ENCODE measurements around the gene ADSS1.
"Not testable (repeated sequence)": the region's sequence is repeated elsewhere in the genome, so short reads cannot be mapped to it uniquely, and the experiment has no call there.

The ADSS1 gene

DNA sequence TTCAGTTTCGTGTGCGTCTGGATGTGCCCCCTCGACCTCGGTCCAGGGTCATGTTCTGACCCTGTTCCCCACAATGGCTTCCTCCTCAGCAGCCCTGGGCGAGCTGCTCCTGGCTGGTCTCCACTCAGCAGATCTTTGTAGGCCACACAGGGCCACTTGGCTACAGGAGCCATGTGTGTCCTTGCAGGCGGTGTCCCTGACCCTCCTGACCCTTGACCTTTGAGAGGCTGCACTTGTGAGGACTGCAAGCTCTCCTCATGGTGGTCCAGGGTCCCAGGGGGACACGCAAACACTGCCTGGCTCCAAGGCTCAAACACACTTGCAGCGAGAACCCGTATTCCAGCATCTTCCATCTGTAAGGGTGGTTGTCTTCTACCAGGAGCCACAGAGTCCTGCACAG lies 21.4 kb downstream of the ADSS1 start:
- Mint-ChIP-seq H3K36me3 (ENCODE audit: low read depth) (no peaks in the 10 kb centered on the region), H3K27ac (no peak overlapping the region), H3K9me3 (no peaks in the 10 kb centered on the region), H3K4me1 (ENCODE audit: low read depth) (no peaks in the 10 kb centered on the region), H3K4me3 (no peak overlapping the region), H3K27me3 (ENCODE audit: low read depth) (no peaks in the 10 kb centered on the region)
- no peak for DNase-seq (ENCODE audit: low spot score)

DNA sequence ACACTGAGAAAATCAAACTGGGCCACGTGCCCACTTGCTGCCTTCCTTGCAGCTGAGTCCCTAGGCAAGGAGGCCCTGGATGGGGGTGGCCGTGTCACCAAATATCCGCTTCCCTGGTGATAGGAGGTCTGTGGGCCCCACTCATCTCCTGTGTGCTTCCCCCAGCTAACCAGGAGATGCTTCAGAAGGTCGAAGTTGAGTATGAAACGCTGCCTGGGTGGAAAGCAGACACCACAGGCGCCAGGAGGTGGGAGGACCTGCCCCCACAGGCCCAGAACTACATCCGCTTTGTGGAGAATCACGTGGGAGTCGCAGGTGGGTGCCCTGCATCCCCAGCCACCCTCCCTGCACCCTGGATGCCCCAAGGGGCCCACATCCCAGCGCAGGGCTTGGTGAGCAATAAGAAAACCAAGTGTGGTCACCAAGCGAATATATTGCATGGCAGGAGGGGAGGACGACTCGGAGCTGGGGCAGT lies 22.1 kb downstream of the ADSS1 start:
- no peaks in the 10 kb centered on the region for H3K36me3 Mint-ChIP-seq (ENCODE audit: low read depth)
- H3K27ac Mint-ChIP-seq: no peak overlapping the region
- H3K9me3 Mint-ChIP-seq: no peaks in the 10 kb centered on the region
- H3K27me3 Mint-ChIP-seq (ENCODE audit: low read depth): no peaks in the 10 kb centered on the region
- DNase-seq (ENCODE audit: low spot score): peak; percentile 13
- no peak overlapping the region for H3K4me3 Mint-ChIP-seq
- H3K4me1 Mint-ChIP-seq (ENCODE audit: low read depth): no peaks in the 10 kb centered on the region

DNA sequence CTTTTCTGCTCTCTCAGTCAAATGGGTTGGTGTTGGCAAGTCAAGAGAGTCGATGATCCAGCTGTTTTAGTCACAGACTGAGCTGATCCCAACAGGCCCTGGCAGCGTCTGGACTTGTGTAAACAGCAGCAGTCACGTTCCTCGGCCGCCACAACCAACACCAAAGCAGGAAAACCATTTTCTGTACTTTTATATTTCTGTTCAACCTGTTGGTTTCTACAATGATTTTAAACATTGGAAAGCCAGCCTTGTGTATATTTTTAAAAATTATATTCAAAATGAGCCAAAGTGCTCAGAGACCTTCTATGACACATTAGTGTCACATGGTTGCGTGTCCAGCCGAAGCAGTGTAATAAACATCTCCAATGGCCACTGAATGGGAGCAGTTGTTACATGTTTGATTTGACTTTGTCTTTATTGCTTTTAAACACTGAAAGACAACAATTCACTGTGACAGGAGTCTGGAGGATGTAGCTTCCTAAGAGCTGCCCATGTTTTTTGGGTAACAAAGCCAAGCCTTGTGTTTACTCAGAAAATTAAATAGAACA lies 23.0 kb downstream of the ADSS1 start:
- Mint-ChIP-seq H3K36me3 (ENCODE audit: low read depth) (no peaks in the 10 kb centered on the region), H3K4me1 (ENCODE audit: low read depth) (no peaks in the 10 kb centered on the region), H3K4me3 (no peak overlapping the region), H3K9me3 (no peaks in the 10 kb centered on the region), H3K27me3 (ENCODE audit: low read depth) (no peaks in the 10 kb centered on the region), H3K27ac (no peak overlapping the region)
- no peak for DNase-seq (ENCODE audit: low spot score)

DNA sequence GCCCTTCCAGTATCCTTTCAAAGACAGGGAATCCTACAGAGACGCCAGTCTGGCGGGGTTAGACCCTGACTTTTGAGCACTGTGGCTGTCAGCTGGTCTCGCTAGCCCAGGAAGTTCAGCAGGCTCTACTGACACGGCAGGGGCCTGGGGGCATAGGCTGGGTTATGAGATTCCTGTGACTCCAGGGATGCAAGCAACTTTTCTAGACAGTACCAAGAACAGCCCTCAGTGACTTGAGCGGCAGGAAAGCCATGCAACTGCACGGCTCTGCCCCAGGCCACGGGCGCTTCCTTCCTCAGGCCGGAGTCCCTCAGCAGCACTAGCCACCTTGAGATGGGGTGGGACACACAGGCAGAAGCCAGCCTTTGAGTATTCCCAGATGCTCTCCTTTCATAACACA lies 23.8 kb downstream of the ADSS1 start:
- H3K27me3 Mint-ChIP-seq (ENCODE audit: low read depth): no peaks in the 10 kb centered on the region
- no peak overlapping the region for H3K27ac Mint-ChIP-seq
- no peaks in the 10 kb centered on the region for H3K4me1 Mint-ChIP-seq (ENCODE audit: low read depth)
- H3K9me3 Mint-ChIP-seq: no peaks in the 10 kb centered on the region
- no peak for DNase-seq (ENCODE audit: low spot score)
- H3K4me3 Mint-ChIP-seq: no peak overlapping the region
- peaks cover under 1% of the 10 kb centered on the region for H3K36me3 Mint-ChIP-seq (ENCODE audit: low read depth)

DNA sequence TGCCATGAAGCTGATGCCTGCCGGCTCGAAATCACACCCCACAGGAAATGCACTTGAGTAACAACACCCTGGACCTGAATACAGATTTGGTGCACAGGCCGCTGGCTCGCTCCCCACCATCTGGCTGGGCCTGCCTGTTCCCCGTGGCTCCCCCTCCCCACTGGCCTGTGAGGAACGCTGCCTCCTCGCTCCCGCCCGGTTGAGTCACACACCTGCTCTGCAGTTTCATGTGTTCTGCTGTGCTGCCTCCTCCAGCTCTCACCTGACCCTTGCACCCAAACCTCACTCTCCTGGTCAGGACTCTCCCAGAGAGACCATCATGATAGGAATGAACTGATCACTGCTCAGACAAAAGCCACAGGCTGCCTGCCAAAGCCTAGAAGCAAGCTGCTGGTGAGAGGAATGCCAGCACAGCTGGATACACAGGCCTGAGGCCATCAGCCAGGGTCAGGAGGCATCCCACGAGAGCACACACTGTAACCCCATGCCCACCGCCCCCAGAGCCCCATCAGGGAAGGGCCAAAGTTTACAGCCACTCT lies 25.2 kb downstream of the ADSS1 start:
- Mint-ChIP-seq H3K9me3 (no peaks in the 10 kb centered on the region), H3K4me1 (ENCODE audit: low read depth) (peaks cover 7% of the 10 kb centered on the region), H3K27ac (no peak overlapping the region), H3K27me3 (ENCODE audit: low read depth) (no peaks in the 10 kb centered on the region), H3K4me3 (no peak overlapping the region), H3K36me3 (ENCODE audit: low read depth) (peaks cover 8% of the 10 kb centered on the region)
- no peak for DNase-seq (ENCODE audit: low spot score)

DNA sequence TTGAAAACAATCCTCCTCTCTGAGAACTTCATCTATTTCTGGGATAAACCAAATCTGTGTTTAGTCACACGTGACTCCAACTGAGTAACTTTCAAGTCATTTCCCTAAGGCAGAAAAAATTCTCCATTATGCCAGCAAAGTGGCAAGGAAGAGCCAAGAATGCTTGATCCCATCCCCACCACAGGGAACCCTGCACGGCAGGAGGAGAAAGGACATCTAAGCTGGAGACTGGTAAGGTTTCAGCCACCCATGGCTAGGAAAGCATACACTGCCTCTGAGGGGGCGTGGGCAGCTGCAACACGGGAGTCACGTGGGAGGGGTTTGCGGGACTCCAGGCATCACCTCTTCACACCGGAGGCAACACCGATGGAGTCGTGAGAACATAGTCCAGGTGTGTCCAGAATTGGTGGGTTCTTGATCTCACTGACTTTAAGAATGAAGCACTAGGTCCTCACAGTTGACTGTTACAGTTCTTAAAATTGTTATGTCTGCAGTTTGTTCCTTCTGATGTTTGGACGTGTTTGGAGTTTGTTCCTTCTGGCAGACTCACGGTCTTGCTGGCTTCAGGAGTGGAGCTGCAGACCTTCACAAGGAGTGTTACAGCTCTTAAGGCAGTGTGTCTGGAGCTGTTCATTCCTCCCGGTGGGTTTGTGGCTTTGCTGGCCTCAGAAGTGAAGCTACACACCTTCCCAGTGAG lies 26.2 kb downstream of the ADSS1 start:
- no peaks in the 10 kb centered on the region for H3K9me3 Mint-ChIP-seq
- peaks cover 13% of the 10 kb centered on the region for H3K36me3 Mint-ChIP-seq (ENCODE audit: low read depth)
- H3K4me3 Mint-ChIP-seq: no peak overlapping the region
- H3K4me1 Mint-ChIP-seq (ENCODE audit: low read depth): peaks cover 15% of the 10 kb centered on the region
- DNase-seq (ENCODE audit: low spot score): no peak
- no peak overlapping the region for H3K27ac Mint-ChIP-seq
- no peaks in the 10 kb centered on the region for H3K27me3 Mint-ChIP-seq (ENCODE audit: low read depth)

DNA sequence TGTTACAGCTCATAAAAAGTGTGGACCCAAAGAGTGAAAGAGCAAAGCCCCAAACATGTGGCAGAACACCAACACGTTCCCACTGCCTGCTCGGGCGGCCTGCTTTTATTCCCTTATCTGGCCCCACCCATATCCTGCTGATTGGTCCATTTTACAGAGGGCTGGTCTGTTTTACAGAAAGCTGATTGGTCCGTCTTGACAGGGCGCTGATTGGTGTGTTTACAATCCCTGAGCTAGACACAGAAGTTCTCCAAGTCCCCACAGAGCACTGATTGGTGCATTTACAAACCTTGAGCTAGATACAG lies 26.7 kb downstream of the ADSS1 start:
- H3K27me3 Mint-ChIP-seq (ENCODE audit: low read depth); H3K9me3 Mint-ChIP-seq; H3K27ac Mint-ChIP-seq; DNase-seq (ENCODE audit: low spot score): not testable (repeated sequence)
- H3K4me3 Mint-ChIP-seq: peak overlapping the region; percentile 38
- H3K4me1 Mint-ChIP-seq (ENCODE audit: low read depth): peaks cover 19% of the 10 kb centered on the region
- H3K36me3 Mint-ChIP-seq (ENCODE audit: low read depth): peaks cover 15% of the 10 kb centered on the region

DNA sequence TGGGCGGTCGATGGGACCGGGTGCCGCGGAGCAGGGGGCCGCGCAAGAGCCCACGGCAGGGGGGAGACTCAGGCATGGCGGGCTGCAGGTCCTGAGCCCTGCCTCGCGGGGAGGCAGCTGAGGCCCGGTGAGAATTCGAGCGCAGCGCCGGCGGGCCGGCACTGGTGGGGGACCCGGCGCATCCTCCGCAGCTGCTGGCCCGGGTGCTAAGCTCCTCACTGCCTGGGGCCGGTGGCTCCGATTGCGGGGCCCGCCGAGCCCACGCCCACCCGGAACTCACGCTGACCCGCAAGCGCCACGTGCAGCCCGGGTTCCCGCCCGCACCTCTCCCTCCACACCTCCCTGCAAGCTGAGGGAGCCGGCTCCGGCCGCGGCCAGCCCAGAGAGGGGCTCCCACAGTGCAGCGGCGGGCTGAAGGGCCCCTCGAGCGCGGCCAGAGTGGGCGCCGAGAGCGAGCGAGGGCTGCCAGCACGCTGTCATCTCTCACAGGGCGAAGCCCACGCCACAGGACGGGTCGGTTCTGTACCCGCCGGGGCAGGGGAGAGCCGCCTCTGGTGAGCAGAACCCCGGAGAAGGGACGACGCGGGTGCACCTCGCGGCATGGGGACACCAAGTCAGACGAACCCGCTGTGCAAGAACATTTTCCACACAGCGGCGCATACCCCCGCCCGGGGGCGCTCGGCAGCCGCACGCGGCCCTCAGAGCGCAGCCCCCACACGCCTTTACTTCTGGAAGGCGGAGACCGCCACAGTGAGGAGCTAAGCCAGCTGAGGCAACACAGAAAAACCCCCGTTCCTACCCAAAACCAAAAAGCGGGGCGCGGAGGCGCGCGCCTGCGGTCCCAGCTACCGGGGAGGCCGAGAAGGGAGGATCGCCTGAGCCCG lies 27.8 kb downstream of the ADSS1 start:
- Mint-ChIP-seq H3K27ac (peak overlapping the region; percentile 90), H3K4me3 (peak overlapping the region; percentile 94), H3K27me3 (ENCODE audit: low read depth) (no peaks in the 10 kb centered on the region), H3K4me1 (ENCODE audit: low read depth) (peaks cover 22% of the 10 kb centered on the region), H3K9me3 (no peaks in the 10 kb centered on the region), H3K36me3 (ENCODE audit: low read depth) (peaks cover 19% of the 10 kb centered on the region)
- no peak for DNase-seq (ENCODE audit: low spot score)

DNA sequence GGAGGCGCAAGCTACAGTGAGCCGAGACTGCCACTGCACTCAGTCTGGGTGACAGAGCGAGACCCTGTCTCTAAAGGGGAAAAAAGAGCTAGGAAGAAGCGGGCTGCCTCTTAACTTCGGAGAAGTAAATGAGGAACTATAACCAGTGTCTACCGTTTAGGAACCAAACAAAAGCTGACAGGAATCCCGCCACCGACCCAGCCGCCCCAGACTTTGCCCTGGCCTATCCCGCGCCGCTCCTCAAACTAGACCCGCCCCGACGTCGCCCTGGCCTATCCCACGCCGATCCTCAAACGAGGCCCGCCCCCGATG lies 28.4 kb downstream of the ADSS1 start:
- no peak for DNase-seq (ENCODE audit: low spot score)
- peaks cover 27% of the 10 kb centered on the region for H3K4me1 Mint-ChIP-seq (ENCODE audit: low read depth)
- H3K27ac Mint-ChIP-seq: peak overlapping the region; percentile 90
- H3K27me3 Mint-ChIP-seq (ENCODE audit: low read depth): no peaks in the 10 kb centered on the region
- H3K4me3 Mint-ChIP-seq: peak overlapping the region; percentile 94
- H3K36me3 Mint-ChIP-seq (ENCODE audit: low read depth): peaks cover 24% of the 10 kb centered on the region
- no peaks in the 10 kb centered on the region for H3K9me3 Mint-ChIP-seq

DNA sequence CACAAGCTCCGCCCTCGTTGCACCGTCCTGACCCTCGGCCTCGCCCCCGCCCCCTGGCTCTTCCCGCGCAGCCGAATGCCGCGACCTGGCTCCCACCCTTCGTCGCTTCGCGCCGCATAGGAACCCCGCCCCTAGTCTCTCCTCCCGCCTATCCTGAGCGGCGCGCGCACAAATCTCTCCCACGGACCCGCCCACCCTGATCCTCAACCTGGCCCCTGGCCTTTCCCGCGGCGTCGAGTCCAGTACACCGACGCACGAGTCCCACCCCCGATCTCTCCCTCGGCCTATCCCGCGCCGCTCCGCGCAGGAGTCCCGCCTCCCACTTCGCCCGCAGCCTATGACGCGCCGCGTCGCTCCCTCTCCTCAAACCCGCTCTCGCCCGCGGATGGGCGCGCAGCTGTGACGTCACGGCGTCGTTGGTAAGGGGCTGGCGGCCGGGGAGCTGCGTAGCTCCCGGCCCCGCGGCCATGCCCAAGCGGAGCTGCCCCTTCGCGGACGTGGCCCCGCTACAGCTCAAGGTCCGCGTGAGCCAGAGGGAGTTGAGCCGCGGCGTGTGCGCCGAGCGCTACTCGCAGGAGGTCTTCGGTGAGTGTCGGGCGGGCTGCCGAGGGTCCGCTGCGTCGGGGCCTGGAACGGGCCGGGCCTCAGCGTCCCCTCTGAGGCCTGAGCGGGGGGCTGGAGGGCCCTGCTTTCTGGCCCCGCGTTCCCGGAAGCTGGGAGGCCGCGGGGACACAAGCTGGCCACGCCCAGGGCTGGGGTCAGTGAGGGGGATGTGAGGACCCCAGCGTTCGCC lies 28.9 kb downstream of the ADSS1 start, which contains the start of gene SIVA1:
SIVA1 (plus strand) TSS at position 413 of the 793 bp plus-strand sequence; CDS start at position 468, 55 bp downstream.
- Mint-ChIP-seq H3K27me3 (ENCODE audit: low read depth) (no peaks in the 10 kb centered on the region), H3K4me1 (ENCODE audit: low read depth) (peaks cover 27% of the 10 kb centered on the region), H3K9me3 (no peaks in the 10 kb centered on the region), H3K4me3 (peak within 1 kb of the TSS; percentile 94), H3K27ac (peak within 1 kb of the TSS; percentile 90), H3K36me3 (ENCODE audit: low read depth) (peaks cover 28% of the 10 kb centered on the region)
- DNase-seq (ENCODE audit: low spot score): peak; percentile 100

DNA sequence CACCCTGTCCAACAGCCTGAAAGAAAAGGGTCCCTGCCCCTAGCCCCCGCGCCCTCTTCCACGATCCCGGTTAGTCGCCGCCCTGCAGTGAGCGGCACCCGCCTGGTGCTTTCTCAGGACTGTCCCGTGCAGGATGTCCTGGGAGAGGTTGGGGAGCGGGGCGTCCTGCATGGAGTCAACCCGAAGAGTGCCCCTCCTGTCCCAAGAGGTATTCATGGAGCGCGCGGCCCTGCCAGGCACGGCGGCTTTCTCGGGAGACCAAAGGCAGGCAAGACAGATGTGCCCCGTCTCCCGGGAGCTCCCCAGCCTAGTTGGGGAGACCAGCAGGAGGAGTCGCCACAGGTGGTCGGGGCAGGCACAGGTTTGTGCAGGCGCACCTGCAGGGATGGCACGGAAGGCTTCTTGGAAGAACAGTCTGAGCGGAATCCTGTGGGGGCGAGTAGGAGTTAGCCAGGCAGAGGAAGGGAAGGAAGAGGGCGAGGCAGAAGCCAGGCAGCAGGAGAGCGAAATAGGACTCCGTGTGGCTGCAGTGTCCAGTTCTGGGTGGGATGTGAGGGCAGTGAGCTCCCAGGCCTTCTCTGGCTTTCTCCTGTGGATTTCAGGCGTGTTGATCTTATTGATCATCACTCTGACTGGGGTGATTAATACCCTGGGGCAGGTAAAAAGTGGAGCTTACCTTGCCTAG lies 29.6 kb downstream of the ADSS1 start:
- peak overlapping the region; percentile 89 for H3K27ac Mint-ChIP-seq
- H3K4me1 Mint-ChIP-seq (ENCODE audit: low read depth): peaks cover 27% of the 10 kb centered on the region
- no peaks in the 10 kb centered on the region for H3K9me3 Mint-ChIP-seq
- peak overlapping the region; percentile 94 for H3K4me3 Mint-ChIP-seq
- no peak for DNase-seq (ENCODE audit: low spot score)
- no peaks in the 10 kb centered on the region for H3K27me3 Mint-ChIP-seq (ENCODE audit: low read depth)
- H3K36me3 Mint-ChIP-seq (ENCODE audit: low read depth): peaks cover 29% of the 10 kb centered on the region

DNA sequence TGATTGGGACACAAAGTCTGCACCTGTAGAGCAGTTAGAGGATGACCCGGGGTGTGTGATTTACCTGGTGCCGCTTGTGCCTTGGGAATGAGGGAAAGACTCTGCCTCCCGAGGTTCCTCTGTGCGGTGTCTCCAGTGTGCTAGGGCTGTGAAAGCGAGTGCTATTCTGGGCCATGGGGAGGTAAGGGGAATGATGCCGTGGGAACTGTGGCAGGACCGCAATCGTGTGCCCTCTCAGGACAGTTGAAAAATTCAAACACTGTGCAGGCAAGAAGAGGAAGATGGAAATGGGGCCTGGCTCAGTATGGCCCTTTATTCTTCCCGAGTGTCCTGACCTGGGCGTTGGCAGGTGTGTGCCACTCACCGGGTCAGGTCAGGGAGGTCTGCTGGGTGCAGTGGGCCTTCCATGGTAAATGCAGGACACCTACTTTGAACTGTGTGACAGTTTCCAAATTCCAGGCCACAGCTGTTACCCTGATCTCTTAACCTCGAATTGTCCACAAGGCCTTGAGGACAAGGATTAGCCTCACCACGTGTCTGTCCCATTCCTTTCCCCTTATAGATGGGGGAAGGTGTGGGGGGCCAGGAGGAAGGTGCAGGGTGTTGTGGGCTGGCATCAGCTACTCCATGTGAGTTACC lies 30.3 kb downstream of the ADSS1 start:
- no peaks in the 10 kb centered on the region for H3K9me3 Mint-ChIP-seq
- peaks cover 27% of the 10 kb centered on the region for H3K4me1 Mint-ChIP-seq (ENCODE audit: low read depth)
- no peaks in the 10 kb centered on the region for H3K27me3 Mint-ChIP-seq (ENCODE audit: low read depth)
- peaks cover 34% of the 10 kb centered on the region for H3K36me3 Mint-ChIP-seq (ENCODE audit: low read depth)
- peak overlapping the region; percentile 94 for H3K4me3 Mint-ChIP-seq
- peak overlapping the region; percentile 89 for H3K27ac Mint-ChIP-seq
- DNase-seq (ENCODE audit: low spot score): no peak

DNA sequence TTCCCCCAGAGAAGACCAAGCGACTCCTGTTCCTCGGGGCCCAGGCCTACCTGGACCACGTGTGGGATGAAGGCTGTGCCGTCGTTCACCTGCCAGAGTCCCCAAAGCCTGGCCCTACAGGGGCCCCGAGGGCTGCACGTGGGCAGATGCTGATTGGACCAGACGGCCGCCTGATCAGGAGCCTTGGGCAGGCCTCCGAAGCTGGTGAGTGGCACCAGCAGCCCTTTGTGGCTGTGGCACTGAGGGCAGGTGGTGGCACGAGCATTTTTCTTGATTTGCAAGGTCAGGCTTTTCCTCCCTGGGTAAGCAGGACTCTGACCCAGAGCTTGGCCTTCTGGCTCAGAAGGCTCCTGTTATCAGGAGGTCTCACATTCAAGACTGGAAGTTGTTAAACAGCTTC lies 31.6 kb downstream of the ADSS1 start:
- peaks cover 37% of the 10 kb centered on the region for H3K36me3 Mint-ChIP-seq (ENCODE audit: low read depth)
- peaks cover 27% of the 10 kb centered on the region for H3K4me1 Mint-ChIP-seq (ENCODE audit: low read depth)
- no peaks in the 10 kb centered on the region for H3K9me3 Mint-ChIP-seq
- H3K27me3 Mint-ChIP-seq (ENCODE audit: low read depth): no peaks in the 10 kb centered on the region
- H3K27ac Mint-ChIP-seq: no peak overlapping the region
- DNase-seq (ENCODE audit: low spot score): no peak
- no peak overlapping the region for H3K4me3 Mint-ChIP-seq
